SK-N-SH (cell line): ENCODE results near the gene RABEPK. TPM values are rescaled to one million over a fixed set of nuclear protein-coding genes. Genes with fewer than 3 reads are reported as not detected.

ENCODE experiments used
- CTCF ChIA-PET: fragments of 300-600, 350-600 bp; formaldehyde crosslinking; extraction: SDS; loops from one replicate; lab custom pipeline; 2021; lab: Yijun Ruan, JAX
- POLR2A ChIA-PET: fragments of 350-600 bp; sonication (Branson Sonifier 250); formaldehyde crosslinking; extraction: SDS; loops from one replicate; lab custom pipeline; 2020; ENCODE audit warnings: antibody characterized with exemption, inconsistent platforms; lab: Yijun Ruan, JAX
- DNase-seq: peaks from one replicate; pipeline ENCODE4 v3.0.0; 2012
- H2AFZ ChIP-seq: fragments of 200-600 bp; sonication (generic); 2 replicates; pipeline ENCODE4 v1.8.1; 2016; ENCODE audit warnings: antibody characterized with exemption, mild to moderate bottlenecking, low read depth
- H3F3A ChIP-seq: fragments of 200-600 bp; sonication (generic); replicated peaks from 2 replicates; pipeline ENCODE3; 2016; ENCODE audit warnings: antibody characterized with exemption, mild to moderate bottlenecking; ENCODE audit not compliant: insufficient read depth
- H3K27ac ChIP-seq, 2 experiments: fragments of 200-500 bp in 1 of 2; fragments of 200-600 bp in 1 of 2; sonication (Bioruptor generic) in 1 of 2; sonication (generic), shearing (Covaris generic) in 1 of 2; 2 replicates each; pipeline versions ENCODE4 v1.5.1 to v1.6.1; 2014 to 2016; ENCODE audit warnings: low read depth in 2 of 2, inconsistent platforms in 1 of 2, low read length in 1 of 2, mild to moderate bottlenecking in 1 of 2, mixed read lengths in 1 of 2
- H3K27me3 ChIP-seq: fragments of 200-600 bp; sonication (generic), shearing (Covaris generic); 2 replicates; pipeline ENCODE4 v1.6.1; 2016; ENCODE audit warnings: mixed run types; ENCODE audit not compliant: insufficient read depth
- H3K36me3 ChIP-seq, 2 experiments: fragments of 200-500 bp in 1 of 2; fragments of 200-600 bp in 1 of 2; sonication (Bioruptor generic) in 1 of 2; sonication (generic) in 1 of 2; replicated peaks in 1 of 2; 2 replicates each; pipeline versions ENCODE3 to v1.5.1; 2014 to 2016; ENCODE audit warnings: low read length in 1 of 2, mild to moderate bottlenecking in 1 of 2; ENCODE audit not compliant: insufficient read depth in 2 of 2, control insufficient read depth in 1 of 2
- H3K4me1 ChIP-seq, 2 experiments: fragments of 200-500 bp in 1 of 2; fragments of 200-600 bp in 1 of 2; sonication (Bioruptor generic) in 1 of 2; sonication (generic), shearing (Covaris generic) in 1 of 2; 2 replicates each; pipeline versions ENCODE4 v1.5.1 to v1.6.1; 2014 to 2016; ENCODE audit warnings: low read depth in 1 of 2, low read length in 1 of 2, mixed run types in 1 of 2; ENCODE audit not compliant: insufficient read depth in 2 of 2, control insufficient read depth in 1 of 2
- H3K4me2 ChIP-seq: fragments of 200-600 bp; sonication (generic), shearing (Covaris generic); 2 replicates; pipeline ENCODE4 v1.6.1; 2017; ENCODE audit warnings: mixed run types
- H3K4me3 ChIP-seq, 2 experiments: fragments of 200-500 bp in 1 of 2; fragments of 200-600 bp in 1 of 2; sonication (Bioruptor generic) in 1 of 2; sonication (generic), shearing (Covaris generic) in 1 of 2; 2 replicates each; pipeline versions ENCODE4 v1.5.1 to v1.8.1; 2014 to 2016; ENCODE audit warnings: low read depth in 2 of 2, inconsistent platforms in 1 of 2, low read length in 1 of 2, mild to moderate bottlenecking in 1 of 2, mixed read lengths in 1 of 2, moderate library complexity in 1 of 2
- H3K79me2 ChIP-seq: fragments of 200-600 bp; sonication (generic); 2 replicates; pipeline ENCODE4 v1.8.1; 2017; ENCODE audit warnings: mild to moderate bottlenecking; ENCODE audit not compliant: insufficient read depth
- H3K9ac ChIP-seq: fragments of 200-600 bp; sonication (generic); 2 replicates; pipeline ENCODE4 v1.6.1; 2017; ENCODE audit warnings: mixed run types
- H3K9me2 ChIP-seq: fragments of 200-600 bp; sonication (generic); 2 replicates; pipeline ENCODE4 v1.6.1; 2017; ENCODE audit warnings: mixed run types
- H3K9me3 ChIP-seq: fragments of 200-600 bp; sonication (generic); 2 replicates; pipeline ENCODE4 v1.6.1; 2017; ENCODE audit warnings: mixed run types, mild to moderate bottlenecking, moderate library complexity
- H4K20me1 ChIP-seq: fragments of 200-600 bp; sonication (generic); 2 replicates; pipeline ENCODE4 v1.6.1; 2017; ENCODE audit warnings: mild to moderate bottlenecking, mixed run types; ENCODE audit not compliant: insufficient read depth
- CHD2 ChIP-seq: fragments of 150-350 bp; IDR thresholded peaks from 2 replicates; pipeline ENCODE4 v1.6.1; 2018; ENCODE audit warnings: low read length; ENCODE audit not compliant: partially characterized antibody
- EP300 ChIP-seq, 2 experiments: IDR thresholded peaks; 2 replicates each; pipeline versions ENCODE4 v1.4.0 to v1.6.1; 2012; ENCODE audit warnings: borderline replicate concordance in 1 of 2, low read depth in 1 of 2, low read length in 1 of 2
- EZH2phosphoT487 ChIP-seq: fragments of 200-600 bp; sonication (generic); IDR thresholded peaks from 2 replicates; pipeline ENCODE4 v1.6.1; 2017; ENCODE audit warnings: low read depth, mixed run types, mild to moderate bottlenecking, antibody characterized with exemption, moderate library complexity, borderline replicate concordance
- FOXM1 ChIP-seq: IDR thresholded peaks from 2 replicates; pipeline ENCODE4 v1.4.0; 2012; ENCODE audit warnings: low read depth, mild to moderate bottlenecking
- GABPA ChIP-seq: IDR thresholded peaks from 2 replicates; pipeline ENCODE4 v1.4.0; 2012; ENCODE audit warnings: low read depth, mild to moderate bottlenecking
- GATA2 ChIP-seq: sonication (generic); formaldehyde crosslinking; IDR thresholded peaks from 2 replicates; pipeline ENCODE4 v1.5.0; 2020; ENCODE audit warnings: mild to moderate bottlenecking, missing genetic modification reagents
- MAX ChIP-seq: IDR thresholded peaks from 2 replicates; pipeline ENCODE4 v1.4.0; 2012; ENCODE audit warnings: low read depth
- MEF2A ChIP-seq: IDR thresholded peaks from 2 replicates; pipeline ENCODE4 v1.4.0; 2012; ENCODE audit warnings: low read depth, borderline replicate concordance
- MXI1 ChIP-seq: IDR thresholded peaks from 2 replicates; pipeline ENCODE4 v1.6.1; 2012; ENCODE audit warnings: mild to moderate bottlenecking, low read depth, low read length, improper control_type of control experiment
- NRF1 ChIP-seq: IDR thresholded peaks from 2 replicates; pipeline ENCODE4 v1.6.1; 2012; ENCODE audit warnings: low read depth, mild to moderate bottlenecking, low read length
- RCOR1 ChIP-seq: fragments of 150-350 bp; IDR thresholded peaks from 2 replicates; pipeline ENCODE4 v1.6.1; 2017; ENCODE audit warnings: antibody characterized with exemption, low read length
- RFX5 ChIP-seq: IDR thresholded peaks from 2 replicates; pipeline ENCODE4 v1.6.1; 2012; ENCODE audit warnings: mild to moderate bottlenecking, improper control_type of control experiment, low read length
- SIN3A ChIP-seq: IDR thresholded peaks from 2 replicates; pipeline ENCODE4 v1.6.1; 2012; ENCODE audit warnings: low read depth, mild to moderate bottlenecking, low read length, moderate library complexity, borderline replicate concordance
- SMC3 ChIP-seq: IDR thresholded peaks from 2 replicates; pipeline ENCODE4 v1.6.1; 2012; ENCODE audit warnings: low read depth, low read length, improper control_type of control experiment
- TAF1 ChIP-seq: IDR thresholded peaks from 2 replicates; pipeline ENCODE4 v1.6.1; 2012; ENCODE audit warnings: low read depth, mild to moderate bottlenecking, low read length, moderate library complexity, borderline replicate concordance
- TCF12 ChIP-seq: IDR thresholded peaks from 2 replicates; pipeline ENCODE4 v1.4.0; 2012
- TEAD4 ChIP-seq: IDR thresholded peaks from 2 replicates; pipeline ENCODE4 v1.4.0; 2012; ENCODE audit warnings: mild to moderate bottlenecking, borderline replicate concordance; ENCODE audit not compliant: insufficient read depth
- YY1 ChIP-seq: IDR thresholded peaks from 2 replicates; pipeline ENCODE4 v1.4.0; 2012; ENCODE audit warnings: low read depth, mild to moderate bottlenecking
- ZBTB33 ChIP-seq: IDR thresholded peaks from 2 replicates; pipeline ENCODE4 v1.4.0; 2012; ENCODE audit warnings: low read depth, borderline replicate concordance
- WGBS: methylation state at CpG from one replicate; pipeline ENCODE4 v1.1.6; 2017; ENCODE audit warnings: low lambda C conversion rate; 5-methylcytosine and 5-hydroxymethylcytosine counted together
- polyA plus RNA-seq, 3 experiments: library from polyadenylated mRNA; depleted of rRNA; stranded (reverse); fragments of >200 nt; gene quantifications; 2 replicates each; pipeline ENCODE4 v1.2.3, GENCODE V29; 2012
- TF ChIP-seq, protein P1 (sequence below): fragments of 200-600 bp; sonication (generic); IDR thresholded peaks from 2 replicates; pipeline ENCODE4 v1.6.1; 2017; ENCODE audit warnings: antibody characterized with exemption, mild to moderate bottlenecking, moderate library complexity
- TF ChIP-seq, protein P2 (sequence below): IDR thresholded peaks from 2 replicates; pipeline ENCODE4 v1.6.1; 2012; ENCODE audit warnings: mild to moderate bottlenecking, low read depth, low read length, moderate library complexity
- TF ChIP-seq, protein P3 (sequence below): fragments of 150-350 bp; IDR thresholded peaks from 2 replicates; pipeline ENCODE4 v1.6.1; 2016; ENCODE audit warnings: mild to moderate bottlenecking, low read depth, low read length

Gene RABEPK
- polyA plus RNA-seq, 1 of the 3 experiments (the other 2 are of a cell fraction): 55.1 TPM

DNA sequence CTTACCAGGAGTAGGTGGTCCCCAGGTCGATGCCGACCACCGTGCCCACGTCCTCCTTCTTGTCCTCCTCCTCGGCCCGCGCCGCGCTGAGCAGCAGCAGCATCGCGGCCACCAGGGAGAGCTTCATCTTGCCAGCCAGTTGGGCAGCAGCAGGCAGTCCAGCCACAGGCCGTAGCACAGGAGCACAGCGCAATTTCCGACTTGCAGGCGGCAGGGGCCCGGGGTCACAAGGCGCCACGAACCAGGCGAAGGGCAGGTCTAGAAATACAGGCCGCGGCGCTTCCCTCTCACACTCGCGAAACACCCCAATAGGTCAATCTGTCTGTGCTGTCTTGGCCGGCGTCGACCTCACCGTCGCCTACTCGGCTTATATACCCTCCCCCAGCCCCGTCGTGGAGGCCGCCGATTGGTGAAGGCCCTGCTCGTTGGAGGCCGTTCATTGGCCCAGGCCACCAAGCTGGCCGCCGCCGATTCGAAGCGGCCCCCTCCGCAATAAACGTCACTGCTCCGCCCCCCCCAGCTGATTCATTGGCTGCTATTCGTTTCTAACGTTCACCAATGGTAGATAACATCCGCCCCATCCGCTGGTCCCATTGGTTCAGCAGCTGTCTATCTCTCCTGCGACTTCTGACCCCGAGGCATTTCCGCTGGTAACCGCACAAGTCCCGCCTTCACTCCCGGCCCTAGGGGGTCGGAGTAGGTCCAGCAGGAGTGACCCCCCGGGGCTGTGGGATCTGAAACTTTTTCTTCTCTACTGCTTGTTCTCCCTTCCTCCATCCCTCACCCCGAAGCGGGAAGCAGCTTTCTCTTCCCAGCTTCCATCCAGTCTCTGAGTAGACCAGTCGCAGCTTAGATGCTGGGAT is 40.9 kb downstream of the RABEPK start, which contains the start of gene HSPA5:
Gene HSPA5 (minus strand): TSS at position 344 of the 863 bp plus-strand sequence. CDS start 217 bp downstream, at position 127.
- Histone ChIP-seq H3K4me1 (peaks cover 20 to 36% of the 10 kb centered on the region in 2 experiments), H3K9me3 (no peaks in the 10 kb centered on the region), H3K9me2 (no peaks in the 10 kb centered on the region), H3K4me2 (peak within 1 kb of the TSS; percentile 93), H2AFZ (no peak within 1 kb of the TSS), H4K20me1 (peaks cover 47% of the 10 kb centered on the region), H3K27ac (peak within 1 kb of the TSS; percentile 90 to 94), H3K36me3 (peaks cover 33 to 42% of the 10 kb centered on the region in 2 experiments), H3F3A (peaks cover 44% of the 10 kb centered on the region), H3K79me2 (peaks cover 59% of the 10 kb centered on the region), H3K9ac (peak within 1 kb of the TSS; percentile 98), H3K27me3 (no peaks in the 10 kb centered on the region), H3K4me3 (peak within 1 kb of the TSS; percentile 83 to 100)
- DNase-seq: peak; percentile 97
- 2% methylated on average over 26 of the region's 59 CpGs for WGBS
- CTCF ChIA-PET: interaction anchor here (0.7 to 1.2 kb wide), 3 partner anchors 20 to 312 kb away, joined by 3 to 6 read pairs (median 3); partner anchors contain the start of gene GAPVD1
- POLR2A ChIA-PET: interaction anchor here (0.5 to 2.7 kb wide), 27 partner anchors 8 to 1308 kb away, joined by 3 to 35 read pairs (median 3); partner anchors contain the start of genes GAPVD1, MVB12B and RABEPK
- TF ChIP-seq TCF12 (no peak), SMC3 (no peak), EZH2phosphoT487 (no peak), TEAD4 (no peak), SIN3A (peak; percentile 91; the same call in 1 of the 2 replicates), EP300 (IDR thresholded peaks at IDR 0.05; ENCODE audit: borderline replicate concordance in 1 of 2, low read depth in 1 of 2, low read length in 1 of 2) (peak in 1 of 2 experiments; percentile 18; a peak in 1 of 4 replicates), ZBTB33 (no peak), TAF1 (peak; percentile 93), GATA2 (CRISPR knock-in tag) (no peak), RCOR1 (peak; percentile 65; the same call in 1 of the 2 replicates), CHD2 (peak; percentile 94), YY1 (peak; percentile 45; the same call in 1 of the 2 replicates), MEF2A (no peak), MXI1 (no peak), FOXM1 (no peak), GABPA (peak; percentile 93), RFX5 (peak; percentile 84), NRF1 (no peak), MAX (0 out of 2 replicates have a peak, but pooled peaks have one; percentile 13)
- TF ChIP-seq, protein P1, sequence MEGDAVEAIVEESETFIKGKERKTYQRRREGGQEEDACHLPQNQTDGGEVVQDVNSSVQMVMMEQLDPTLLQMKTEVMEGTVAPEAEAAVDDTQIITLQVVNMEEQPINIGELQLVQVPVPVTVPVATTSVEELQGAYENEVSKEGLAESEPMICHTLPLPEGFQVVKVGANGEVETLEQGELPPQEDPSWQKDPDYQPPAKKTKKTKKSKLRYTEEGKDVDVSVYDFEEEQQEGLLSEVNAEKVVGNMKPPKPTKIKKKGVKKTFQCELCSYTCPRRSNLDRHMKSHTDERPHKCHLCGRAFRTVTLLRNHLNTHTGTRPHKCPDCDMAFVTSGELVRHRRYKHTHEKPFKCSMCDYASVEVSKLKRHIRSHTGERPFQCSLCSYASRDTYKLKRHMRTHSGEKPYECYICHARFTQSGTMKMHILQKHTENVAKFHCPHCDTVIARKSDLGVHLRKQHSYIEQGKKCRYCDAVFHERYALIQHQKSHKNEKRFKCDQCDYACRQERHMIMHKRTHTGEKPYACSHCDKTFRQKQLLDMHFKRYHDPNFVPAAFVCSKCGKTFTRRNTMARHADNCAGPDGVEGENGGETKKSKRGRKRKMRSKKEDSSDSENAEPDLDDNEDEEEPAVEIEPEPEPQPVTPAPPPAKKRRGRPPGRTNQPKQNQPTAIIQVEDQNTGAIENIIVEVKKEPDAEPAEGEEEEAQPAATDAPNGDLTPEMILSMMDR: no peak; the same call in 1 of the 2 replicates
- TF ChIP-seq, protein P2, sequence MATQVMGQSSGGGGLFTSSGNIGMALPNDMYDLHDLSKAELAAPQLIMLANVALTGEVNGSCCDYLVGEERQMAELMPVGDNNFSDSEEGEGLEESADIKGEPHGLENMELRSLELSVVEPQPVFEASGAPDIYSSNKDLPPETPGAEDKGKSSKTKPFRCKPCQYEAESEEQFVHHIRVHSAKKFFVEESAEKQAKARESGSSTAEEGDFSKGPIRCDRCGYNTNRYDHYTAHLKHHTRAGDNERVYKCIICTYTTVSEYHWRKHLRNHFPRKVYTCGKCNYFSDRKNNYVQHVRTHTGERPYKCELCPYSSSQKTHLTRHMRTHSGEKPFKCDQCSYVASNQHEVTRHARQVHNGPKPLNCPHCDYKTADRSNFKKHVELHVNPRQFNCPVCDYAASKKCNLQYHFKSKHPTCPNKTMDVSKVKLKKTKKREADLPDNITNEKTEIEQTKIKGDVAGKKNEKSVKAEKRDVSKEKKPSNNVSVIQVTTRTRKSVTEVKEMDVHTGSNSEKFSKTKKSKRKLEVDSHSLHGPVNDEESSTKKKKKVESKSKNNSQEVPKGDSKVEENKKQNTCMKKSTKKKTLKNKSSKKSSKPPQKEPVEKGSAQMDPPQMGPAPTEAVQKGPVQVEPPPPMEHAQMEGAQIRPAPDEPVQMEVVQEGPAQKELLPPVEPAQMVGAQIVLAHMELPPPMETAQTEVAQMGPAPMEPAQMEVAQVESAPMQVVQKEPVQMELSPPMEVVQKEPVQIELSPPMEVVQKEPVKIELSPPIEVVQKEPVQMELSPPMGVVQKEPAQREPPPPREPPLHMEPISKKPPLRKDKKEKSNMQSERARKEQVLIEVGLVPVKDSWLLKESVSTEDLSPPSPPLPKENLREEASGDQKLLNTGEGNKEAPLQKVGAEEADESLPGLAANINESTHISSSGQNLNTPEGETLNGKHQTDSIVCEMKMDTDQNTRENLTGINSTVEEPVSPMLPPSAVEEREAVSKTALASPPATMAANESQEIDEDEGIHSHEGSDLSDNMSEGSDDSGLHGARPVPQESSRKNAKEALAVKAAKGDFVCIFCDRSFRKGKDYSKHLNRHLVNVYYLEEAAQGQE: 0 out of 2 replicates have a peak, but pooled peaks have one; percentile 49
- TF ChIP-seq, protein P3, sequence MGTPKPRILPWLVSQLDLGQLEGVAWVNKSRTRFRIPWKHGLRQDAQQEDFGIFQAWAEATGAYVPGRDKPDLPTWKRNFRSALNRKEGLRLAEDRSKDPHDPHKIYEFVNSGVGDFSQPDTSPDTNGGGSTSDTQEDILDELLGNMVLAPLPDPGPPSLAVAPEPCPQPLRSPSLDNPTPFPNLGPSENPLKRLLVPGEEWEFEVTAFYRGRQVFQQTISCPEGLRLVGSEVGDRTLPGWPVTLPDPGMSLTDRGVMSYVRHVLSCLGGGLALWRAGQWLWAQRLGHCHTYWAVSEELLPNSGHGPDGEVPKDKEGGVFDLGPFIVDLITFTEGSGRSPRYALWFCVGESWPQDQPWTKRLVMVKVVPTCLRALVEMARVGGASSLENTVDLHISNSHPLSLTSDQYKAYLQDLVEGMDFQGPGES: peak; percentile 80; the same call in 1 of the 2 replicates
